ENCODE data around the gene ABHD17A. TPM values are rescaled to one million over a fixed set of nuclear protein-coding genes. Genes with fewer than 3 reads are reported as not detected.

Gene ABHD17A
- total and polyA plus RNA-seq, 2 donors (not counting 1 experiment from before 2014, with no cell fraction given): 63.1 to 134 TPM

DNA sequence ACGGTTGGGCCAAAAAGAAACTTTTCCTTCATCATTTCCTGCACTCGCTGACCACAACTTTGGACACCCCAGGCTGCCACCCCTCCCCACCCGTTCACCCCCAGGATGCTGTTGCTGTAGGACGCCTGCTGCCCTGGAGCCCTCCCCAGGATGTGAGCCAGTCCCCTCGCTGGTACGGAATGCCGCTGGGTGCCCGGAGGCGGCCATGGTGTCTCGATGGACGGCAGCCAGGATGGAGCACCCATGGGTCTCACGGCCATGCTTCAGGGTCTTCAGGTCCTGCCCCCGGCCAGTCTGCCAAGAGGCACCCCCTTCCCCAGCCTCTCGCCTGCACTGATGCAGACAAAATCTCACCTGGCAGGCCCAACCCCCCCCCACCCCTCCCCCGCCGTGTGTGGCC is 40.2 kb upstream of the ABHD17A start:
- POLR2A ChIA-PET: no interaction called here
- no peak for ATAC-seq (ENCODE audit: low read depth)
- WGBS (ENCODE audit: insufficient coverage): 90% methylated on average over 13 of the region's 16 CpGs

More for the DNA sequence above, 40.2 kb upstream of the ABHD17A start:
- Mint-ChIP-seq H3K9me3 (ENCODE audit: insufficient read depth) (no peaks in the 10 kb centered on the region), H3K27me3 (no peaks in the 10 kb centered on the region), H3K4me3 (no peak overlapping the region), H3K27ac (peak overlapping the region; percentile 26), H3K4me1 (peaks cover 19% of the 10 kb centered on the region)
- Histone ChIP-seq H3K9me3 (ENCODE audit: control extremely low read depth in 1 of 3, control insufficient read depth in 2 of 3, insufficient read depth in 1 of 3, low read length in 2 of 3) (peaks cover 0 to 5% (median 0%) of the 10 kb centered on the region in 3 donors), H3K4me3 (ENCODE audit: control extremely low read depth in 1 of 5, extremely low read depth in 1 of 5, insufficient read depth in 1 of 5, low read depth in 2 of 5, low read length in 4 of 5) (no peak overlapping the region), H3K9ac (ENCODE audit: low read length) (no peak overlapping the region), H3K27me3 (replicated peaks in 1 of 4; ENCODE audit: control extremely low read depth in 1 of 4, control insufficient read depth in 3 of 4, insufficient read depth in 4 of 4, low read length in 3 of 4) (no peaks in the 10 kb centered on the region), H2AFZ (ENCODE audit: insufficient read depth, low read depth, low read length, poor library complexity, severe bottlenecking) (no peak overlapping the region), H3K36me3 (replicated peaks in 1 of 2; ENCODE audit: control extremely low read depth in 1 of 2, control insufficient read depth in 1 of 2, extremely low read depth in 1 of 2, insufficient read depth in 2 of 2, low read length in 1 of 2) (peaks cover 0 to 32% of the 10 kb centered on the region in 2 experiments), H3K4me1 (ENCODE audit: control insufficient read depth in 2 of 2, insufficient read depth in 2 of 2, low read length in 2 of 2) (peaks cover 13 to 39% of the 10 kb centered on the region in 2 donors), H4K20me1 (ENCODE audit: control insufficient read depth, insufficient read depth, low read length, poor library complexity, severe bottlenecking) (no peaks in the 10 kb centered on the region), H3K27ac (ENCODE audit: low read length in 2 of 2) (no peak overlapping the region), H3K79me2 (ENCODE audit: control insufficient read depth, insufficient read depth, low read length) (peaks cover 13% of the 10 kb centered on the region), H3K4me2 (replicated peaks; ENCODE audit: low read depth, low read length, poor library complexity, severe bottlenecking) (no peak overlapping the region)
- TF ChIP-seq EZH2 (IDR thresholded peaks at IDR 0.05; ENCODE audit: borderline replicate concordance, insufficient read depth, low read depth, low read length, poor library complexity, severe bottlenecking) (no peak), CTCF (IDR thresholded peaks at IDR 0.05) (no peak)
- DNase-seq: no peak
- CTCF ChIA-PET: no interaction called here
- intact Hi-C loops (cut with micrococcal nuclease): no loop called here

Measured in B cell (primary cell).